Fibroblast of mammary gland (primary cell): ENCODE measurements around the gene BACH1.

ENCODE experiments used
- DNase-seq: peaks from one replicate; pipeline ENCODE4 v3.0.0-alpha.2; 2010; ENCODE audit warnings: low read depth
- H3K4me3 ChIP-seq: 2 replicates; pipeline ENCODE4 v1.5.1; 2011; ENCODE audit warnings: low read depth, mild to moderate bottlenecking, low read length, moderate library complexity; ENCODE audit not compliant: control insufficient read depth
- CTCF ChIP-seq: conservative IDR thresholded peaks from 2 replicates; pipeline ENCODE4 v1.5.1; 2011; ENCODE audit warnings: low read depth, low read length, inconsistent platforms; ENCODE audit not compliant: control insufficient read depth, insufficient read depth

The BACH1 gene

GRCh38 chr21:29321217-29321616 lies 22.5 kb downstream of the BACH1 start:
- TF ChIP-seq CTCF, result no peak
- no peak for DNase-seq
- no peak overlapping the region for H3K4me3 ChIP-seq

- TF ChIP-seq CTCF, result no peak
- DNase-seq, result no peak
- H3K4me3 ChIP-seq, result no peak overlapping the region
Observed at GRCh38 chr21:29321932-29322928, 23.5 kb downstream of the BACH1 start.

GRCh38 chr21:29323189-29323588 lies 24.5 kb downstream of the BACH1 start:
- no peak for TF ChIP-seq CTCF
- H3K4me3 ChIP-seq, result no peak overlapping the region
- no peak for DNase-seq

GRCh38 chr21:29326914-29327554 lies 28.3 kb downstream of the BACH1 start:
- no peak for TF ChIP-seq CTCF
- no peak for DNase-seq
- H3K4me3 ChIP-seq, result no peak overlapping the region

- no peak for TF ChIP-seq CTCF
- no peak overlapping the region for H3K4me3 ChIP-seq
- DNase-seq, result no peak
Observed at GRCh38 chr21:29329406-29329805, 30.7 kb downstream of the BACH1 start.

GRCh38 chr21:29330797-29331196 lies 32.1 kb downstream of the BACH1 start:
- no peak for DNase-seq
- TF ChIP-seq CTCF, result no peak

More at GRCh38 chr21:29330797-29331196, 32.1 kb downstream of the BACH1 start:
- no peak overlapping the region for H3K4me3 ChIP-seq
